Esophagus squamous epithelium (tissue), 4 donors: ENCODE results near the gene XIRP2.
"Not testable (repeated sequence)": the region's sequence is repeated elsewhere in the genome, so short reads cannot be mapped to it uniquely, and the experiment has no call there.

Experiments
- CTCF ChIP-seq, 6 experiments: fragments of 450-650 bp in 4 of 6; fragments of 200-600 bp in 2 of 6; sonication (generic) in 2 of 6; IDR thresholded peaks; one replicate each; pipeline ENCODE4 v1.5.1; 2016 to 2019; ENCODE audit warnings: antibody characterized with exemption in 6 of 6, mild to moderate bottlenecking in 4 of 6, moderate library complexity in 4 of 6
- POLR2A ChIP-seq, 4 donors: fragments of 450-650 bp; IDR thresholded peaks; one replicate each; pipeline ENCODE4 v1.6.1; 2017; ENCODE audit warnings: antibody characterized with exemption in 4 of 4, mild to moderate bottlenecking in 4 of 4, moderate library complexity in 3 of 4

- not testable (repeated sequence) for TF ChIP-seq CTCF, POLR2A (IDR thresholded peaks at IDR 0.05)
These were observed 146.7 kb downstream of the XIRP2 start for GRCh38 chr2:167034976-167035375.
